ENCODE data around the gene SPDEF.

The SPDEF gene

DNA sequence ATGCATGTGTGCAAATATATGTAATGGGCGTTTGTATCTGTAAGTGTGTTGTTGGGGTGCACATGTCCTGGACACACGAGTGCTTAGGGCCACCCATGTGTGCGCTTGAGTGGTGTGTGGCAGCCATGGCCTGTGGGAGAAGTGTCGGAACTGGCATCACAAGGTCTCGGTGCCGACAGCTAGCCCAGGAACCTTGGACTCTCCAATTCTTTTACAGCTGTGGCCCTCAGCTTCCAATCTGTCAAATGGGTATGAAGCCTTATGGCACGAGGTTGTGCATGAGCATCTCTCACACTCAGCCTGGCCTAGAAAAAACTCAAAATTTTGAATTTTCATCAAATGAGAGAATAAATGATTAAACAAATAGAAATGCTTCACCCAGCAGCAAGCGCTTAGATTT, 42.0 kb downstream of the SPDEF start:
- H3K9me3 ChIP-seq (ENCODE audit: control insufficient read depth, insufficient read depth, low read length), result no peaks in the 10 kb centered on the region
- peak overlapping the region; percentile 62; the same call in 1 of the 2 replicates for H3K4me3 ChIP-seq (ENCODE audit: low read length)
- no peaks in the 10 kb centered on the region for H3K36me3 ChIP-seq (ENCODE audit: control insufficient read depth, insufficient read depth, low read length)
- no peaks in the 10 kb centered on the region for H3K27me3 ChIP-seq (ENCODE audit: control insufficient read depth, insufficient read depth, low read length)
- H3K27ac ChIP-seq (ENCODE audit: low read length), result no peak overlapping the region
- no peak for DNase-seq (ENCODE audit: low read depth, low spot score)
- peaks cover 4% of the 10 kb centered on the region; the same call in 1 of the 2 replicates for H3K4me1 ChIP-seq (ENCODE audit: control insufficient read depth, insufficient read depth, low read length)
- no CpG with 5 or more reads among the region's 8 CpGs for WGBS (ENCODE audit: insufficient coverage, insufficient read length)

DNA sequence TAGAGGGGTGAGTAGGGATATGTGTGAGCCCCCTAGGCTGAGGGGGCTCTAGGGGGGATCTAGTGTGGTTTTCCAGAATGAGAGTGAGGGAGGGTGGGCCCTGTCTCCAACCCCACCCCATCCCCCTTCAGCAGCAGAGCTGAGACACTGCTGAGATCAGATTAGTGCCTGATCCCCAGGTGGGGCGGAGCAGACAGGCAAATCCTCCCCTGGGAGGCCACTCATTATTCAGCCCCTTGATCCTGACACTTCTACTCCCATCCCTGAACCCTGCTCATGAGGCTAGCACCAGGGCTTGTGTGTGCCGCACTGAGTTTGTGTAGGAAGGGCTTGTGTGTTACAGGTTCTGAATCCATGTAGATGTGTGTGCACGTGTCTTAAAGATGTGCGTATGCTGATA, 42.5 kb downstream of the SPDEF start:
- DNase-seq (ENCODE audit: low read depth, low spot score), result no peak
- no peaks in the 10 kb centered on the region for H3K9me3 ChIP-seq (ENCODE audit: control insufficient read depth, insufficient read depth, low read length)
- no CpG with 5 or more reads among the region's 4 CpGs for WGBS (ENCODE audit: insufficient coverage, insufficient read length)
- no peak overlapping the region for H3K4me3 ChIP-seq (ENCODE audit: low read length)
- H3K36me3 ChIP-seq (ENCODE audit: control insufficient read depth, insufficient read depth, low read length), result no peaks in the 10 kb centered on the region
- H3K27ac ChIP-seq (ENCODE audit: low read length), result no peak overlapping the region
- H3K27me3 ChIP-seq (ENCODE audit: control insufficient read depth, insufficient read depth, low read length), result no peaks in the 10 kb centered on the region
- peaks cover 4% of the 10 kb centered on the region; the same call in 1 of the 2 replicates for H3K4me1 ChIP-seq (ENCODE audit: control insufficient read depth, insufficient read depth, low read length)

DNA sequence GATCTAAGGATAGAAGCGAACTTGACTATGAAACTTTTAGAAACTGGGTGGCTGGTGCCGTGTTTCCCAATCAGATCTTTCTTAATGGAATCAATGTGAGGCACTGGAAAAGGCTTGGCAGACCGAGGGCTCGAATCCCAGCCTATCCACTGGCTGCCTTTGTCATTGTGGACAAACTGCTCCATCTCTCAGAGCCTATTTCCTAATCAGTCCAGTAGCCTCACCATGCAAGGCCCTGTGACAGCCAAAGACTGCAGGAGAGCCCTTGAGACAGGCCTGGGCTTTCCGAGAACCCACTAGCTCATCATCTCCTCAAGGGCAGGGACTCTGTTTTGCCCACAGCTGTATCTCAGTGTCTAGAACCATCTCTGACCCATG, 43.4 kb downstream of the SPDEF start:
- Histone ChIP-seq H3K4me1 (ENCODE audit: control insufficient read depth, insufficient read depth, low read length) (peaks cover 4% of the 10 kb centered on the region; the same call in 1 of the 2 replicates), H3K36me3 (ENCODE audit: control insufficient read depth, insufficient read depth, low read length) (no peaks in the 10 kb centered on the region), H3K27me3 (ENCODE audit: control insufficient read depth, insufficient read depth, low read length) (no peaks in the 10 kb centered on the region), H3K4me3 (ENCODE audit: low read length) (no peak overlapping the region), H3K27ac (ENCODE audit: low read length) (no peak overlapping the region), H3K9me3 (ENCODE audit: control insufficient read depth, insufficient read depth, low read length) (no peaks in the 10 kb centered on the region)
- no CpG with 5 or more reads among the region's 5 CpGs for WGBS (ENCODE audit: insufficient coverage, insufficient read length)
- DNase-seq (ENCODE audit: low read depth, low spot score), result no peak

DNA sequence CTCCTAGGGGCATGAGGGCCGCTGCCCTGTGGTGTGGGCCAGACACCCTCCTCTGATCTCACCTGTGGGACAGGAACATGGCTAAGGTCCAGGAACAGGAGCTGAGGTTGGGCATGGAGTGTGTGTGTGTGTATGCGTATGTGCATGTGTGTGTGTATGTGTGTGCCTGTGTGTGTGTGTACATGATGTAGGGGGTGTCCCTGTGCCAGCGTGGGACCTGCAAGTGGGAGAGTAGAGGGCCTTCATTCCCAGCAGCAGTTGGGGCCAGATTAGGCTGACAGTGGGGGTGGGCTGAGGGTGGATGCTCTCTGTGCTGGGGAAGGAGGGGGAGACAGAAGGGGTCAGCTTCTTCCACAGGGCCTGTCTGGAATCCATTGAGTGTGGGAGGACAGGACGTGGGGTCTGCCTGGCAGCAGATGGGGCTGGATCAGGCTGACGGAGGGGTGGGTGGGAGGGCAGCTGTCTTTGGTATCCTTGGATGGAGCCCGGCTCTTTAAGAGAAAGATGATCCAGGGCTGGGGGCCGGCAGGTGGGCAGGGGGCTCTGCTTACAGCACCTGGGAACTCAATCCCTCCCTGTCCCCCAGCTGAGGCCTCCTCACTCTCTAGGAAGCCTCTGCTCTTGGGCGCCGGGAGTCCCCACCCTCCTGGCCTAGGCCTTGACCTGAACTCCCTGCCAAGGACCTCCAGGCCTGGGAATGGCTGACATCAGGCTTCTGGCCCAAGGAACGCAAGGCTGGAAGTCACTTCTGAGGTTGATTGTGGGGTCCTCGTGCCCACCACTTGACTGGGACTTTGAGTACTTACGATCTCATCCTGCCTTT, 44.0 kb downstream of the SPDEF start:
- H3K27me3 ChIP-seq (ENCODE audit: control insufficient read depth, insufficient read depth, low read length), result no peaks in the 10 kb centered on the region
- no CpG with 5 or more reads among the region's 12 CpGs for WGBS (ENCODE audit: insufficient coverage, insufficient read length)
- H3K4me3 ChIP-seq (ENCODE audit: low read length), result no peak overlapping the region
- peaks cover 4% of the 10 kb centered on the region; the same call in 1 of the 2 replicates for H3K4me1 ChIP-seq (ENCODE audit: control insufficient read depth, insufficient read depth, low read length)
- no peaks in the 10 kb centered on the region for H3K36me3 ChIP-seq (ENCODE audit: control insufficient read depth, insufficient read depth, low read length)
- H3K9me3 ChIP-seq (ENCODE audit: control insufficient read depth, insufficient read depth, low read length), result no peaks in the 10 kb centered on the region
- no peak for DNase-seq (ENCODE audit: low read depth, low spot score)
- H3K27ac ChIP-seq (ENCODE audit: low read length), result no peak overlapping the region

DNA sequence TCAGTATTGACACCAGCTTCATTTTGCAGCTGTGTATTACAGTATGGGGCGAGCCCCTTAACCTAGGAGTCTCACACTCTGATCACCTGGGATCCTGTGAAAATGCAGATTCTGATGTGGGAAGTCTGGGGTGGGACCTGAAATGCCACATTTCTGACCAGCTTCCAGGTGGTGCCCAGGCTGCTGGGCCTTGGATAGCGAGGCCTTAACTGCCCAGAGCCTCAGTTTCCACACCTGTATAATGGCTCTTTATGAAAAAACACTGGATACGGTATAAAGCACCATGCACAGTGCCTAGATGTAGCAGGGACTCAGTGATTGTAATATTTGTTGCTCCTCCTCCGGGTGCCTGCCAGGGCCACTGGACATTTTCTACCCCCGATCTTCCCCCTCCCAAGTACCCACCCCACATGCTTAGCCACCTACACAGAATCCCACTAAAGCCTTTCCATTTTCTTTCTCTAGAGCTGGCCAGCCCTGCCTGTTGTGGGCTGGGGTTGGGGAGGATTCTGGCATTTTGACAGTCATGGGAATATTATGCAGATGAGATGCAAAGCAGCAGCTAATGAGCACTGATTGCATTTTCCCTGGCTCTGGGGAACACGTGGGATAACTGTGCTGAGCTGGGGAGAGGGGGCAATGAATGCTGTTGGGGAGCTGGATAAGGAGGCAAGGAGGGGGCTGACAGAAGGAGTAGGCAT, 44.8 kb downstream of the SPDEF start:
- no peaks in the 10 kb centered on the region for H3K36me3 ChIP-seq (ENCODE audit: control insufficient read depth, insufficient read depth, low read length)
- DNase-seq (ENCODE audit: low read depth, low spot score), result no peak
- no CpG with 5 or more reads among the region's 6 CpGs for WGBS (ENCODE audit: insufficient coverage, insufficient read length)
- H3K4me3 ChIP-seq (ENCODE audit: low read length), result no peak overlapping the region
- no peaks in the 10 kb centered on the region for H3K27me3 ChIP-seq (ENCODE audit: control insufficient read depth, insufficient read depth, low read length)
- no peak overlapping the region for H3K27ac ChIP-seq (ENCODE audit: low read length)
- H3K4me1 ChIP-seq (ENCODE audit: control insufficient read depth, insufficient read depth, low read length), result peaks cover 7% of the 10 kb centered on the region; the same call in 1 of the 2 replicates
- no peaks in the 10 kb centered on the region for H3K9me3 ChIP-seq (ENCODE audit: control insufficient read depth, insufficient read depth, low read length)

DNA sequence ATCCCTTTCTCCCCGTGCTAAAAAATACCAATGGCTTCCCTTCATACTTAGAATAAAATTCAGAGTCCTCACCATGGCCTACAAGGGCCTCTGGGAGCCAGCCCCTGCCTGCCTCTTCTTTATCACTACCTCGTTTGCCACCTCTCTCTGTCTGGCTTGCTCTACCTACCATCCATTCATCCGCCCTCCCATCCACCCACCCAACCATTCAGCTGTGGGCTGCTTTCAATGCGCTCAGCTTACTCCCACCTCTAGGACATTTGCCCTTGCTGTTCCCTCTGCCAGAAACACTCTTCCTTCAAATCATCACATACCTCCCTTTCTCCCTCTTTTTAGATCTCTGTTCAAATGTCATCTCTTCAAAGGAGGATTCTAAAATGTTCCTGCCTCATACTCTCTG, 45.8 kb downstream of the SPDEF start:
- H3K27ac ChIP-seq (ENCODE audit: low read length), result no peak overlapping the region
- no peaks in the 10 kb centered on the region for H3K27me3 ChIP-seq (ENCODE audit: control insufficient read depth, insufficient read depth, low read length)
- H3K9me3 ChIP-seq (ENCODE audit: control insufficient read depth, insufficient read depth, low read length), result no peaks in the 10 kb centered on the region
- WGBS (ENCODE audit: insufficient coverage, insufficient read length), result no CpG with 5 or more reads among the region's 4 CpGs
- no peak overlapping the region for H3K4me3 ChIP-seq (ENCODE audit: low read length)
- no peaks in the 10 kb centered on the region for H3K36me3 ChIP-seq (ENCODE audit: control insufficient read depth, insufficient read depth, low read length)
- DNase-seq (ENCODE audit: low read depth, low spot score), result no peak
- peaks cover 5% of the 10 kb centered on the region; the same call in 1 of the 2 replicates for H3K4me1 ChIP-seq (ENCODE audit: control insufficient read depth, insufficient read depth, low read length)

DNA sequence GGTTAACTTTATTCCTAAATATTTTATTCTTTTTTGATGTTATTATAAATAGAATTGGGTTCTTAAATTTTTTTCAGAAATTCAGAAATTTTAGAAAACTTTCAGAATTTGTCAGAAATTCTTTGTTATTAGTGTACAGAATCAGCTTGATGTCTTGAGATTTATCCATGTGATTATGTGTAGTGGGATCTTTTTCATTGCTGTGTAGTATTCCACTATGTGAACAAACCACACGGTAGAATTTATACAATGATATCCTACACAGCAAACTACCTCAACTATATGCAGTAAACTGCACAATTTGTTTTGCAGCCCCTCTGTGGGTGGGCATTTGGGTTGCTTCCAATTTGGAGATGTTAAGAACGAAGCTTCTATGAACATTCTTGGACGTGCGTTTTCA, 46.3 kb downstream of the SPDEF start:
- Histone ChIP-seq H3K27me3 (ENCODE audit: control insufficient read depth, insufficient read depth, low read length) (no peaks in the 10 kb centered on the region), H3K4me3 (ENCODE audit: low read length) (no peak overlapping the region), H3K36me3 (ENCODE audit: control insufficient read depth, insufficient read depth, low read length) (no peaks in the 10 kb centered on the region), H3K9me3 (ENCODE audit: control insufficient read depth, insufficient read depth, low read length) (no peaks in the 10 kb centered on the region), H3K27ac (ENCODE audit: low read length) (no peak overlapping the region), H3K4me1 (ENCODE audit: control insufficient read depth, insufficient read depth, low read length) (peaks cover 3% of the 10 kb centered on the region; the same call in 1 of the 2 replicates)
- no CpG with 5 or more reads among the region's 4 CpGs for WGBS (ENCODE audit: insufficient coverage, insufficient read length)
- no peak for DNase-seq (ENCODE audit: low read depth, low spot score)

DNA sequence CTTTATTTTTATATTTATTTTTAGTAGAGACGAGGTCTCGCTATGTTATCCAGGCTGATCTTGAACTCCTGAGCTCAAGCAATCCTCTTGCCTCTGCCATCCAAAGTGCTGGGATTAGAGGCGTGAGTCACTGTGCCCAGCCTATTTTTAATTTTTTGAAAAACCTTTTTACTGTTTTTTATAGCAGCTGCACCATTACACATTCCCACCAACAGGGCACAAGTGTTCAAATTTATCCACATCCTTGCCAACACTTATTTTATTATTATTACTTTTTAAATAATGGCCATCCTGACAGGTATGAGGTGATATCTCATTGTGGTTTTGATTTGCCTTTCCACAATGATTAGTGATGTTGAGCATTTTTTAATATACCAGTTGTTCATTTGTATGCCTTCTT, 47.7 kb downstream of the SPDEF start:
- Histone ChIP-seq H3K4me3 (ENCODE audit: low read length) (no peak overlapping the region), H3K36me3 (ENCODE audit: control insufficient read depth, insufficient read depth, low read length) (no peaks in the 10 kb centered on the region), H3K9me3 (ENCODE audit: control insufficient read depth, insufficient read depth, low read length) (no peaks in the 10 kb centered on the region), H3K27me3 (ENCODE audit: control insufficient read depth, insufficient read depth, low read length) (no peaks in the 10 kb centered on the region), H3K4me1 (ENCODE audit: control insufficient read depth, insufficient read depth, low read length) (peaks cover 3% of the 10 kb centered on the region; the same call in 1 of the 2 replicates), H3K27ac (ENCODE audit: low read length) (no peak overlapping the region)
- no CpG with 5 or more reads among the region's 3 CpGs for WGBS (ENCODE audit: insufficient coverage, insufficient read length)
- no peak for DNase-seq (ENCODE audit: low read depth, low spot score)

DNA sequence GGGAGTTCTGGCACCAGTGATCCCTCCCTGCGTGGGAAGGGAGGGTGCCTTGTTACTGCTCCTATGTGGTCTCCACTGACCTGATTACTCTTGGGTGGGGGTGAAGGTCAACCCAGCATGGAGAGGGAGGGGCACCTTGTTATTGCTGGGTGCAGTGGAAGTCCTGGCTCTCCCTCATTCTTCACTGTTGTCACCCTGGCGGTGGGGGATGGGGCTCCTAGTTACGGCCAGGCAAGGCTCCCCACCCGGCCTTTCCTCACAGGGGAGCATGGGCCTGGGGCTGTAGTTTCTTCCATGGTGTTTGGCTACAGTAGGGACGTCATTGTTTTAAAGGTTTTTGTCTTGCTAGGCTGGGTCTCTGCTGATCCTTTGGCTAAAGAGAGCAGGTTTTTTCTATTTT, 49.4 kb downstream of the SPDEF start:
- Histone ChIP-seq H3K4me1 (ENCODE audit: control insufficient read depth, insufficient read depth, low read length) (peaks cover 3% of the 10 kb centered on the region; the same call in 1 of the 2 replicates), H3K27ac (ENCODE audit: low read length) (no peak overlapping the region), H3K36me3 (ENCODE audit: control insufficient read depth, insufficient read depth, low read length) (no peaks in the 10 kb centered on the region), H3K4me3 (ENCODE audit: low read length) (no peak overlapping the region), H3K27me3 (ENCODE audit: control insufficient read depth, insufficient read depth, low read length) (no peaks in the 10 kb centered on the region), H3K9me3 (ENCODE audit: control insufficient read depth, insufficient read depth, low read length) (no peaks in the 10 kb centered on the region)
- DNase-seq (ENCODE audit: low read depth, low spot score), result no peak
- no CpG with 5 or more reads among the region's 5 CpGs for WGBS (ENCODE audit: insufficient coverage, insufficient read length)

DNA sequence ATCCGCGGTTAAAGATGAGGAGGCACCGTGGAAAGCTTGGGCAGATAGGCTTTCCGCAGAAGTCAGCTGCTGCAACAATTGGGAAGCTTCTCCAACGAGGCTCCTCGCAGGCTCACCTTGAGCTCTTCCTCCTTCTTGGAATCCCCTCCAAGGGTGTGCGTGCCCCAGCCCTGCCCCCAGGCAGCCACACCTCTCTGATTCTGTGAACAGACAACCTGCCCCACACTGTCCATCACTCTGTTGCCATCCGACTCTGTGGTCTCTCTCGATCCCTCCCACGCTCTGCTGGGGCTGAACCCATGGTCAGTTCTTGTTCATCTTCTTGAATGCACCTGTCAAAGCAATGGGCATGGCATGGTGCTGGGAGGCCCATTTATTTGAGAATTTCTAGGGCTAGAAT, 58.7 kb downstream of the SPDEF start:
- Histone ChIP-seq H3K36me3 (ENCODE audit: control insufficient read depth, insufficient read depth, low read length) (no peaks in the 10 kb centered on the region), H3K4me3 (ENCODE audit: low read length) (no peak overlapping the region), H3K4me1 (ENCODE audit: control insufficient read depth, insufficient read depth, low read length) (no peaks in the 10 kb centered on the region), H3K27me3 (ENCODE audit: control insufficient read depth, insufficient read depth, low read length) (no peaks in the 10 kb centered on the region), H3K27ac (ENCODE audit: low read length) (no peak overlapping the region), H3K9me3 (ENCODE audit: control insufficient read depth, insufficient read depth, low read length) (no peaks in the 10 kb centered on the region)
- DNase-seq (ENCODE audit: low read depth, low spot score), result no peak
- WGBS (ENCODE audit: insufficient coverage, insufficient read length), result no CpG with 5 or more reads among the region's 10 CpGs

Measured in iPS DF 6.9 (cell line).